T-cell (primary cell): Measurements from ENCODE around the gene LRRN4CL. TPM values are rescaled to one million over a fixed set of nuclear protein-coding genes. Genes with fewer than 3 reads are reported as not detected.
"Not testable (repeated sequence)": the region's sequence is repeated elsewhere in the genome, so short reads cannot be mapped to it uniquely, and the experiment has no call there.

ENCODE experiments used
- ATAC-seq, 4 experiments: fragments of 200-7000 bp in 3 of 4; fragments of 150-1000 bp in 1 of 4; cut with Tn5 transposase; replicated peaks in 1 of 4; 1 replicate in 3 of 4; 2 replicates in 1 of 4; pipeline ENCODE4 v1.10.0; 2021; ENCODE audit warnings: moderate library complexity in 3 of 4, mild to moderate bottlenecking in 2 of 4, moderate number of reproducible peaks in 1 of 4
- CTCF ChIA-PET, 2 donors: fragments of 300-600 bp; sonication (Branson Sonifier 250); formaldehyde crosslinking; loops; one replicate each; lab custom pipeline; 2022; ENCODE audit warnings: antibody characterized with exemption in 2 of 2; lab: Charles Lee
- POLR2A ChIA-PET, 2 donors: fragments of 300-600 bp; sonication (Branson Sonifier 250); formaldehyde crosslinking; loops; one replicate each; lab custom pipeline; 2022; ENCODE audit warnings: antibody characterized with exemption in 2 of 2; lab: Charles Lee
- DNase-seq, 35 experiments: peaks; one replicate each; pipeline versions ENCODE4 v3.0.0 to v3.0.0-alpha.2; 2013 to 2023
- H3K27ac ChIP-seq: one replicate; pipeline ENCODE4 v1.5.1; 2013; ENCODE audit warnings: low read length
- H3K27me3 ChIP-seq, 2 experiments: replicated peaks in 1 of 2; 1 replicate in 1 of 2; 2 replicates in 1 of 2; pipeline versions ENCODE4 v1.6.1 to v1.7.0; 2013; ENCODE audit warnings: low read length in 1 of 2, mixed read lengths in 1 of 2; ENCODE audit not compliant: control insufficient read depth in 2 of 2, insufficient read depth in 2 of 2; ENCODE audit errors: extremely low read depth in 1 of 2
- H3K36me3 ChIP-seq, 2 donors: 1 replicate in 1 of 2; 2 replicates in 1 of 2; pipeline versions ENCODE4 v1.6.1 to v1.7.0; 2013; ENCODE audit warnings: low read length in 1 of 2; ENCODE audit not compliant: control insufficient read depth in 2 of 2, insufficient read depth in 1 of 2; ENCODE audit errors: extremely low read depth in 1 of 2
- H3K4me1 ChIP-seq, 2 experiments: 1 replicate in 1 of 2; 2 replicates in 1 of 2; pipeline versions ENCODE4 v1.6.1 to v1.7.0; 2013; ENCODE audit warnings: low read length in 2 of 2, mixed read lengths in 1 of 2; ENCODE audit not compliant: insufficient read depth in 2 of 2, control insufficient read depth in 1 of 2; ENCODE audit errors: extremely low read depth in 1 of 2
- H3K4me3 ChIP-seq, 2 donors: 1 replicate in 1 of 2; 2 replicates in 1 of 2; pipeline versions ENCODE4 v1.5.1 to v1.7.0; 2013; ENCODE audit warnings: mild to moderate bottlenecking in 2 of 2, low read length in 1 of 2, moderate library complexity in 1 of 2; ENCODE audit not compliant: control insufficient read depth in 1 of 2; ENCODE audit errors: extremely low read depth in 1 of 2
- H3K9me3 ChIP-seq: 2 replicates; pipeline ENCODE4 v1.7.0; 2013
- H3K27ac Mint-ChIP-seq, 2 donors: one replicate each; pipeline ENCODE4 v1.8.0; 2020 to 2021; ENCODE audit warnings: mild to moderate bottlenecking in 2 of 2, mixed read lengths in 2 of 2
- H3K27me3 Mint-ChIP-seq, 2 donors: one replicate each; pipeline ENCODE4 v1.8.0; 2021 to 2022; ENCODE audit warnings: mixed read lengths in 2 of 2
- H3K36me3 Mint-ChIP-seq: one replicate; pipeline ENCODE4 v1.8.0; 2021; ENCODE audit warnings: mixed read lengths
- H3K4me1 Mint-ChIP-seq, 3 donors: one replicate each; pipeline ENCODE4 v1.8.0; 2020 to 2022; ENCODE audit warnings: mixed read lengths in 3 of 3, mild to moderate bottlenecking in 1 of 3
- H3K4me3 Mint-ChIP-seq, 3 donors: one replicate each; pipeline ENCODE4 v1.8.0; 2020 to 2022; ENCODE audit warnings: mild to moderate bottlenecking in 3 of 3, mixed read lengths in 3 of 3, moderate library complexity in 3 of 3
- H3K9me3 Mint-ChIP-seq, 3 donors: one replicate each; pipeline ENCODE4 v1.8.0; 2020 to 2022; ENCODE audit warnings: mixed read lengths in 3 of 3
- WGBS: methylation state at CpG from one replicate; pipeline ENCODE4 v1.1.5; 2013; ENCODE audit warnings: missing lambda C conversion rate; ENCODE audit not compliant: insufficient coverage; 5-methylcytosine and 5-hydroxymethylcytosine counted together
- total RNA-seq, 35 experiments: library from RNA in 6 of 35; stranded (reverse) in 6 of 35; fragments of 120-200 nt in 1 of 35; gene quantifications; one replicate each; pipeline versions ENCODE4 v1.2.1 to v1.2.4 and lab custom pipeline; 2013 to 2026

LRRN4CL gene
- total RNA-seq, 5 donors from 2014 or later (not counting 1 experiment from before 2014, with no cell fraction given) = 0.14 to 0.29 (median 0.19) TPM; not detected in 1

GRCh38 chr11:62705880-62706849, 16.8 kb upstream of the LRRN4CL start:
- ChIA-PET POLR2A (interaction anchor here (0.5 to 1.4 kb wide), 7 partner anchors 10 to 151 kb away, joined by 3 to 7 read pairs (median 4); partner anchors contain the start of gene ZBTB3 (in 1 of the 2)), CTCF (interaction anchor here (0.5 to 2.3 kb wide), 6 partner anchors 11 to 154 kb away, joined by 3 to 10 read pairs (median 4); partner anchors contain the start of genes C11orf98 (in 1 of the 2), CSKMT (in 1 of the 2), TUT1 (in 1 of the 2) and ZBTB3 (in 1 of the 2))
- Histone ChIP-seq H3K4me3 (peak overlapping the region; percentile 59 to 62), H3K9me3 (no peaks in the 10 kb centered on the region), H3K4me1 (peaks cover 19 to 48% of the 10 kb centered on the region in 2 experiments), H3K27ac (peak overlapping the region; percentile 83), H3K36me3 (peaks cover 0 to 7% of the 10 kb centered on the region in 2 donors), H3K27me3 (no peaks in the 10 kb centered on the region)
- H3K9me3 Mint-ChIP-seq = no peaks in the 10 kb centered on the region
- H3K4me3 Mint-ChIP-seq = peak overlapping the region; percentile 85 to 97 (median 87)
- H3K36me3 Mint-ChIP-seq = peaks cover 8% of the 10 kb centered on the region
- 10% methylated on average over 71 of the region's 73 CpGs for WGBS
- H3K27ac Mint-ChIP-seq = peak overlapping the region; percentile 82 to 84
- peaks cover 43 to 51% (median 47%) of the 10 kb centered on the region in 3 donors for H3K4me1 Mint-ChIP-seq
- H3K27me3 Mint-ChIP-seq = no peaks in the 10 kb centered on the region
- DNase-seq = peak; percentile 82 to 96 (median 91)
- ATAC-seq = peak; percentile 69 to 75 (median 73)

DNA sequence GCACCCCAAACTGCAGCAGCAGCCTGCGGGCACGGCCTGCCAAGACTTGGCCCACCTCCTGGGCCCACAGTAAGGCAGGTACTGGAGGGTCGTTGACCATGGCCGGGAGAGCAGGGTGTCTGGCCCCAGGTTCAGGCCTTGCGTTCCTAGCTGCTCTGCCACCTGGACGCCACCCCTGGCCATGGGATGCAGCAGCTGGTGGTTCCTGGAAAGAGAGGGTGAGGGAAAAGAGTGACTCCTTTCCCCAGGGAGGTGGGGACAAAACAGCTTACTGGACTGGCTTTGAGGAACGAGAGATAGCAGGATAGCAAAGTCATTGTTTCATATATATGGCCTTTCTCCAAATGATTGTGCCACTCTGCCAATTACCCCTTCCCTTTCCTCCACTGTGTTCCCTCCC, 16.1 kb upstream of the LRRN4CL start:
- no peaks in the 10 kb centered on the region for H3K27me3 Mint-ChIP-seq
- peak overlapping the region; percentile 59 to 62 for H3K4me3 ChIP-seq
- ChIA-PET CTCF (interaction anchor here (0.7 to 2.3 kb wide), 5 partner anchors 11 to 113 kb away, joined by 3 to 10 read pairs (median 5); partner anchors contain the start of genes C11orf98 (in 1 of the 2), CSKMT (in 1 of the 2), TUT1 (in 1 of the 2) and ZBTB3 (in 1 of the 2)), POLR2A (interaction anchor here in 1 of 2 donors (0.6 kb wide), 1 partner anchor 135 kb away, joined by 3 read pairs; no protein-coding TSS in a partner anchor)
- no peaks in the 10 kb centered on the region for H3K9me3 ChIP-seq
- H3K27ac ChIP-seq = peak overlapping the region; percentile 83
- H3K4me3 Mint-ChIP-seq = peak overlapping the region; percentile 85 to 97 (median 87)
- 96% methylated on average over 4 of the region's 7 CpGs for WGBS
- ATAC-seq (no peak), DNase-seq (no peak)
- H3K27me3 ChIP-seq = no peaks in the 10 kb centered on the region
- peaks cover 42 to 47% (median 45%) of the 10 kb centered on the region in 3 donors for H3K4me1 Mint-ChIP-seq
- peak overlapping the region; percentile 82 to 84 for H3K27ac Mint-ChIP-seq
- peaks cover 0 to 6% of the 10 kb centered on the region in 2 donors for H3K36me3 ChIP-seq
- H3K4me1 ChIP-seq = peaks cover 19 to 47% of the 10 kb centered on the region in 2 experiments
- peaks cover 7% of the 10 kb centered on the region for H3K36me3 Mint-ChIP-seq
- H3K9me3 Mint-ChIP-seq = no peaks in the 10 kb centered on the region

DNA sequence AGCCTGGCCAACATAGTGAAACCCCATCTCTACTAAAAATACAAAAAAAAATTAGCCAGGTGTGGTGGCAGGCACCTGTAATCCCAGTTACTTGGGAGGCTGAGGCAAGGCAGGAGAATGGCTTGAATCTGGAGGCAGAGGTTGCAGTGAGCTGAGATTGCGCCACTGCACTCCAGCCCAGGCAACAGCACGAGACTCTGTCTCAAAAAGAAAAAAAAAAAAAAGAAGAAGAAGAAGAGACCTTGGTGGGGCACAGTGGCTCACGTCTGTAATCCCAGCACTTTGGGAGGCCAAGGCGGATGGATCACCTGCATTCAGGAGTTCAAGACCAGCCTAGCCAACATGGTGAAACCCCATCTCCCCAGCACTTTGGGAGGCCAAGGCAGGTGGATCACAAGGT, 14.6 kb upstream of the LRRN4CL start:
- not testable (repeated sequence) for H3K36me3 Mint-ChIP-seq, H3K27me3 ChIP-seq, H3K27ac Mint-ChIP-seq, H3K4me3 ChIP-seq, H3K9me3 Mint-ChIP-seq, H3K4me3 Mint-ChIP-seq, H3K36me3 ChIP-seq, H3K27me3 Mint-ChIP-seq, H3K27ac ChIP-seq, DNase-seq, ATAC-seq, H3K9me3 ChIP-seq
- H3K4me1 Mint-ChIP-seq = peaks cover 27 to 35% (median 34%) of the 10 kb centered on the region in 3 donors
- H3K4me1 ChIP-seq = peaks cover 16 to 37% of the 10 kb centered on the region in 2 experiments
- 100% methylated on average over 3 of the region's 4 CpGs for WGBS
- POLR2A ChIA-PET = interaction anchor here in 1 of 2 donors (0.7 kb wide), 1 partner anchor 38 kb away, joined by 16 read pairs; no protein-coding TSS in a partner anchor
- CTCF ChIA-PET = interaction anchor here (0.7 kb wide), 2 partner anchors 28 to 294 kb away, joined by 6 to 7 read pairs; no protein-coding TSS in a partner anchor

GRCh38 chr11:62702246-62702645, 12.9 kb upstream of the LRRN4CL start:
- no peak overlapping the region for H3K4me3 ChIP-seq
- ChIA-PET CTCF (interaction anchor here (0.6 to 0.7 kb wide), 3 partner anchors 22 to 84 kb away, joined by 3 to 4 read pairs (median 3); no protein-coding TSS in a partner anchor), POLR2A (interaction anchor here in 1 of 2 donors (0.6 kb wide), 1 partner anchor 162 kb away, joined by 3 read pairs; no protein-coding TSS in a partner anchor)
- no peak overlapping the region for H3K27ac Mint-ChIP-seq
- no peaks in the 10 kb centered on the region for H3K27me3 ChIP-seq
- H3K4me3 Mint-ChIP-seq = no peak overlapping the region
- H3K4me1 Mint-ChIP-seq = peaks cover 16 to 19% (median 17%) of the 10 kb centered on the region in 3 donors
- peaks cover 0 to 6% of the 10 kb centered on the region in 2 donors for H3K36me3 ChIP-seq
- DNase-seq (no peak), ATAC-seq (no peak)
- H3K4me1 ChIP-seq = peaks cover 8 to 20% of the 10 kb centered on the region in 2 experiments
- no peaks in the 10 kb centered on the region for H3K27me3 Mint-ChIP-seq
- no peaks in the 10 kb centered on the region for H3K9me3 Mint-ChIP-seq
- no CpG with 5 or more reads among the region's 11 CpGs for WGBS
- H3K9me3 ChIP-seq = no peaks in the 10 kb centered on the region
- no peak overlapping the region for H3K27ac ChIP-seq
- peaks cover 4% of the 10 kb centered on the region for H3K36me3 Mint-ChIP-seq

DNA sequence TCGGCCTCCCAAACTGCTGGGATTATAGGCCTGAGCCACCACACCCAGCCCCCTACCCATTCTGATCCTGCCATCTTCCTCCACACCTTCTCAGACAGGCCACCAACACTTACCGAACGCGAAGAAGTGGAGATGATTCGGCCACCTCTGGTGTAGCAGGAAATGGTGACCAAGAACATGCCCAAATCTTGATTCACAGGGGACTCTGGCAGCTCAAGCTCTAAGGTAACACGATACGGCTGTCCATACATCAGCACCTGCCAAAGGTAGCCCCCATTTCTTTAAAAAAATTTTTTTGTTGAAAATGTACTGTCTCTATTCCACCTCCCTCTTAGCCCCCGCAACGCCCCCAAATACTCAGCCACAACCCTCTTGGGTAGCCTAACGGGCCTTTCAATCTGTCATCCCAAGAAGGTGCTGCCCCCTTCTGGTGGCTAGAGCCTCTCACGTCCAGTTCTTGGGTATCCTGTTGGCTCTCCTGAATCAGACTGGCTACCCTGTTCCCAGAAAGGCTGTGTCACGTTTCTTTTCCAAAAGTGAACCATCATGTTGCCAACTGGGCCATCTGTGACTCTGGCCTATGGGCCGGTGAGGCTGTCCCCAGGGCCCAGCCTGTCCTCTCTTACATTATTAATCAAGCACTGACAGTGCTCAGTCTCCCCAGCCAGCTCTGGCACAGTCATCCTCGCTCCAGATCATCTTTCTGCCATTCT, 5.3 kb upstream of the LRRN4CL start:
- Mint-ChIP-seq H3K9me3 (no peaks in the 10 kb centered on the region), H3K27me3 (no peaks in the 10 kb centered on the region), H3K36me3 (peaks cover 20% of the 10 kb centered on the region), H3K27ac (peak overlapping the region; percentile 11 to 23), H3K4me1 (peaks cover 5 to 7% (median 5%) of the 10 kb centered on the region in 3 donors), H3K4me3 (no peak overlapping the region)
- ChIA-PET POLR2A (interaction anchor here (0.5 to 0.6 kb wide), 2 partner anchors 30 to 135 kb away, joined by 3 to 5 read pairs; no protein-coding TSS in a partner anchor), CTCF (interaction anchor here (0.6 to 2.4 kb wide), 13 partner anchors 11 to 270 kb away, joined by 3 to 24 read pairs (median 4); partner anchors contain the start of genes B3GAT3 (in 1 of the 2), TUT1 (in 1 of the 2) and UQCC3 (in 1 of the 2))
- WGBS = 50% methylated on average over 9 of the region's 14 CpGs
- Histone ChIP-seq H3K27ac (no peak overlapping the region), H3K27me3 (no peaks in the 10 kb centered on the region), H3K36me3 (peaks cover 18 to 26% of the 10 kb centered on the region in 2 donors), H3K4me1 (peaks cover 0 to 8% of the 10 kb centered on the region in 2 experiments), H3K4me3 (no peak overlapping the region), H3K9me3 (no peaks in the 10 kb centered on the region)
- DNase-seq (peak; percentile 45 to 90 (median 70)), ATAC-seq (peak; percentile 68 to 91 (median 88))
